NCI-H345 treated with DMSO at 0.1 percent for 48 hours (cell line): Measurements from ENCODE around the gene BORCS6.

Experiments
- DNase-seq: peaks from one replicate; lab custom pipeline; 2025; ENCODE audit not compliant: unreplicated experiment; lab: John Stamatoyannopoulos, UW

The BORCS6 gene

DNA sequence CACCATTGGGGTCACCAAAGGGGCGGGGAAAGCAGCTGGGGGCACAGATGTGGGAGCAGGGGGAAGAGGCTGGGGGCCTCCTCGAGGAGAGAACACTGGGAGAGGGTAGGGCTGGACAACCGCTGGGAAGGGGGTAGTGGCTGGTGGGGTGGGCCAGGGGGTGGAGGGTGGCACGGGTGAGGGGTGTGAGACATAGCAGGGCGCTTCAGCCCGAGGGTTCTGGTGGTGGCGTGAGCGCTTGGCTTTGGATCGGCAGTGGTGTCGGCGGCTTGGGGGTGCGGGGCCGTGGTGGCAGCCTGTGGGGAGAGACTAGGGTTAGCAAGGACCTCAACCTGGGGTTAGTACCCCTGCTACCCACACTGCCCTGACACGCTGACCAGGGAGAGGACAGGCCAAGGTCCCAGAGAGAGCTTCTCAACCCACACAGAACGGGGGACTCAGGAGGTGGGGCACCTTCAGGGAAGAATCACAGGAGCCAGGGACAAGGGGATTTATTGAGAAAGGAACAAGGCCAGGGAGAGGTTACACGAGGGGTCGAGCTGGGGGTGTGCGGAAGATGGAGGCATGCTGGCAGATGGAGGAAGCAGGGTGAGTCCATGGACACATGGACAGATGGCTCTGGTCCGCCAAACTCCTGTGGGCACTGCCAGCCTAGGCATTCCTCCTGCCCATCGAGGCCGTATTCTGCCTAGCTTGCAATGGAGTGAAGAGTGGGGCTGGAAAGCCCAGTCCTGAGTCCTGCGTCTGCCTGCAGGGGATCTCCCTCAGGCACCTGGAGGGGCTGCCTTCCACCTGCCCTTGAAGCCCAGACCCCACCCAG lies 46.2 kb downstream of the BORCS6 start:
- no peak for DNase-seq

DNA sequence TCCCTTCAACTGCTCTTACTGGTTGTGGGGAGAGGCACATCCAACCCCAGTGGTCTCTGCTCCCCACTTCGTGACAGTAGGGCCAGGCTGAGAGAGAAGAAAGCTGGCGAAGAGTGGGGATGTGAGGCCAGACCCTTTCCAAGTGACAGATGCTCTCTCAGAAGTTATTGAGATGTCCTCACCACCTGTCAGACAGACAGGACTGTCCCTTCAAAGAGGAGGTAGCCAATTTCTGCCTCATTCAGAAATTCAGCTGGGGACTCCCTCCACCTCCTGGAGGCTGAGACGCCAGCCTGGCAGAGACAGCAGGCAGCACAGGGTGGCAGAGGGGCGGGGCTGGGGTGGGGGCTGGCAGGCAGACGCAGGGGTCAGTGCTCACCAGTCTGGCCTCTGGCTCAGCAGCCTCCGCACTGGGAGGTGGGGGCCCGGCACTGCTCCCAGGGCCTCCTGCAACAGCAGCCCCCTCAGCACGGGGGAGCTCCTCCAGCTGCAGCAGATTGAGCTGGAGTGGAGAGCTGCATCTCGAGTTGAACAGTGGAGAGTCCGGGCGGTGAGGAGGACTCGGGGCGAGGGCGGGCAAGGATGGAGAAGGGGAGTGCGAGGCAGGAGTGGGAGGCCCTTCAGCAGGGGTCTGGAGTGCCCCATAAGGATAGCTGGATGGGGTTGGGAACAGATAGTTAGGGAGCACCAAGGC lies 46.9 kb downstream of the BORCS6 start:
- no peak for DNase-seq

DNA sequence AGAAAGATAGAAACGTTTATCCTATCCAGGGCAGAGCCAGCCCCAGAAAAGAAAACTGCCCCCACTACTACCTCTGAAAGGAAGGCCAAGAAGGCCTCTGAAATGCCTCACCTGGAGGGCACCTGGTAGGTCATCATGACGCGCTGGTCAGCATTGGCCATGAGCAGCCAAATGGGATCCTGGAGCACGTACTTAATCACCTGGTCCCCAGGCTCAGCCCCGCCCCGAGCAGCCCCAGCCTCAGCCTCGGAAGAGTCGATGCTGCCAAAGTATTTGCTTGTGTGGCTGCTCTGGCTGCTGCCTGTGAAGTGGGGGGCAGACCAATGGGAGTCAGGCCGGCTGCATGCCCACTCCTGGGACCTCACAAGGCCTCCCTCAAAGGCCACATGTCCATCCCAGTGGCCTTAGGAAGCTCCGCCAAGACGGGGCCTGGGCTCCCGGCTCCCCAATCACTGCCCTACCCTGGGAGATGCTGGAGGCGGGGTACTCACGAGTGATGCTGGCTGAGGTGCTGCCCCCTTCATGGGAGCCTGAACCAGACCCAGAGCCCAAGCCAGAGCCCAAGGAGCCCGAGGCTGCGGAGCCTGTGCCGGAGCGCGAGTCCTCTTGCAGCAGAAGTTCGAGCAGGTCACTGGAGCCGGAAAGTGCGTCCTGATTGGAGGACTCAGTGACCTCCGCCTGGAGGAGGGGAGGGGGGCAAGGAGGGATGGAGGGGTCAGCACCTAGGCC lies 47.7 kb downstream of the BORCS6 start:
- DNase-seq = no peak

DNA sequence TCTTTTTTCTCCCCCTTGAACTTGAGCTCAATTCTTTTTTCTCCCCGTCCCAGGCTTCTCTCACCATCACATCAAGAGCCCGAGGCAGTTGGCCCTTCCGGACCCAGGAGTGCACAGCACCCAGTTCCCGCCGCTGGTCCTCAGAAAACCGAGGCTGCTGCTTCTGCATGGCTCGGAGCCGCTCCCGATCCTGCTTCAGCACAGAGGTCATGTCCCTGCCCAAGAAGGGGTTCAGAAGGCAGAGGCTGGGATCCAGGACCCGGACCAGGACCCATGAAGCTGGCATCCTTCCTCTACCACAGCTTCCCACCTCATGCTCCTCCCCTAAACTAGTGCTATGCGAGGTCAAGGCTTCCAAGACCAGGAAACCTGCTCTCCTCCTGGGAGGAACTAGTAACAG lies 48.2 kb downstream of the BORCS6 start:
- DNase-seq = no peak

DNA sequence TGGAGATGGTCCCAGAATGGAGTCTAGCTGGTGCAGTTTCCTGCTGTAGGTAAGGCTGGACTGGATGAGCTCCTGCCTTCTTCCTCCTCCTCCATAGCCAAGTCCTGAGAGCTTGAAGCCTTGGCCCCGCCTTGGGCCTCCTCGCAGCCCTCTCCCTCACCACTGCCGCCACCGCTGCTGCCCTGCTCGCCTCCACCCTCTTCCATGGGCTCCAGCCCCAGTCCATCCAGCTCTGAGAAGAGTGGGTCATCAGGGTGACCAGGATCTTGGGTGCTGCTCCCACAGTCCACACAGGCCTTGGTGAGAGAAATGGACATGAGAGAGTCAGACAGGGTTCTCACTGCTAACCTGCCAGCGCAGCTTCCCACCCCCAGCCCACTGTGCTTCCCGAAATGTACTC lies 48.9 kb downstream of the BORCS6 start:
- DNase-seq = no peak

DNA sequence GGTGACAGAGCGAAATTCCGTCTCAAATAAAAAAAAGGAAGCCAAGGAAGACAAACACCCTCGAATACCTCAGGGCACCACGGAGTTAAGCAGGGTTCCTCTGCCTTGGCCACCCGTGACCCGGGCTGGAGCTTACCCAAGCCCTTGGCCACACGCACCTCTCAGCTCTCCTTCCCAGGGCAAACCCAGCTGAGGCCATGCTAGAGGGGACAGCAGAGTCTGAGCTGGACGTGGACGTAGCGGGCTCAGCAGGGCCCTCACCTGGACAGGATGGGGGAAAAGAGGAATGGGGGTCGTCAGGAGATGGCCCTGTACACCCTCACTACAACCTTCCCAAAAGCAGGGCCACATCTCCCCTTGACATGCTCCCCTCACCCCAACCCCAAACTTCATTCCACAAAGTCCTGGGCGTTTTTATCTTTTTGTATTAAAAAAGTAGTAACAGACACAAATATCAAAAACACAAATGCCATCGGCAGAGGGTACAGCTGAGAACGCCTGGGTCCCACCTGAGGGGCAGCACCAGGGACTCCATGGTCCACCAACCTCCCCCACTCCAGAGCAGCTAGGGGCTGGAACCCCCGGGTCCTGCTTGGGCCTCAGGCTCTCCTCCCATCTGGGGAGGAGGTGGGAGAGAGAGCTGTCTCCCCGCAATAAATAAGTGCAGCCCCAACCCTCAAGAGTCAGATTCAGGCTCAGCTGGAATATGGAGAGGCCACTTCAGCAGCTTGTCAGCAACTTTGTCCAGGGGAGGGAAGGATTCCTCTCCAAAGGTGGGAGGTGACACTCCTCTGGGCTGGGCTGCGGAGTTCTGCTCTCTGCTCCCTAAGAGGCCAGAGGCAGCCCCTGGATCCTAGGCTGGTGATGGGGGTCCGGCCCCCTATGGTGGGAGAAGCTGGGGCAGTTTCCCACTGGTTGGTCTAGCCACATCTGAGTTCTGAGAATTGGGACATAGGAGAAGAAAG lies 49.6 kb downstream of the BORCS6 start:
- no peak for DNase-seq

DNA sequence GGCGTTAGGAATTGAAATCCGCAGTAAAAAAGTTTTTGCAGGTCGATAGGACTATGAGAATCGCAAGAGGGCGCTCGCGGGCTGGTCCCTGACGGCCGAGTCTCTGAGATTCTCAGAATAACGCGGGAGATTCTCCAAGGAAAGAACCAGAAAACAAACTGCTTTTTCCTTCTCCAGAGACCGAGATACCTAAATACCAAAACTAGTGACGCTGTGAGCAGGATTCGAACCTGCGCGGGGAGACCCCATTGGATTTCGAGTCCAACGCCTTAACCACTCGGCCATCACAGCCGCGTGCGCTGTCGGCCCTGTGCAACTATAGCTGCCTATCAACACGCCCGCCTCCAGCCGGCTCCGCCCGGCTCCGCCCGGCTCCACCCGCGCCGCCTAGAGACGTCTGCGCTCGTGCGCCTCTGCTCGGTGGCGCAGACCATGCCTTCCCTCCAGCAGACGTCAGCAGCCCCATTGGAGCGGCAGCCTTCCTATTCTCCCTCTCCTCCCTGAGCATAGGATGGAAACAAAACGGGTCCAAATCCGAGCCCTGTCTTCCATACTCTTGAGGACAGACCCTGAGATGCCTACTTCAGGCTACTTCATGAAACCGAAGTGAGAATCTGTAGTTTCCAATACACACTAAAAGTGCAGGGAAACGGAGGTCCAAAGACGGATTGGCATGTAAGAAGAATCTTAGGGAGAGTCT lies 51.2 kb downstream of the BORCS6 start:
- peak; percentile 80 for DNase-seq

DNA sequence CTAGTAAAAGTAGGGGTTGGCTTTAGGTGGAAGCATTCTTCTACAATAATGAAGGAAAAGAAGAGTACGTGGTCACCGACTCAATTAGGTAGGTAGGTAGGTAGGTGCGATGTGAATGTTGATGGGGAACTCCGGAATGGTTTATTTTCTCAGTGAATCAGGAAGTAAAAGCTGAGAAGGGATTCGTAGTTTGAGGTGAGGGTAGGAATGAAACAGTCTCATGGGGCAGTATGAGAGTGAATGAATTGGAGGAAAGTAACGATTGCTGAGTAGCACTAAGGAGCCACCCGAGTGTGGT lies 51.7 kb downstream of the BORCS6 start:
- DNase-seq = no peak
